ENCODE data around the gene EML5.
A peak's percentile ranks its signal among the peaks of the same experiment; 100 is the strongest.

The EML5 gene

GRCh38 chr14:88612981-88613380 is 179.8 kb downstream of the EML5 start:
- no peak for DNase-seq

- no peak for DNase-seq
Observed at GRCh38 chr14:88611878-88612277, 180.9 kb downstream of the EML5 start.

GRCh38 chr14:88607829-88608228 is 184.9 kb downstream of the EML5 start:
- no peak for DNase-seq

GRCh38 chr14:88605594-88605993 is 187.2 kb downstream of the EML5 start:
- DNase-seq, result no peak

GRCh38 chr14:88604212-88604611 is 188.5 kb downstream of the EML5 start:
- no peak for DNase-seq

- DNase-seq, result no peak
Observed at GRCh38 chr14:88599761-88600439, 192.9 kb downstream of the EML5 start.

GRCh38 chr14:88599326-88599725 is 193.4 kb downstream of the EML5 start:
- no peak for DNase-seq

GRCh38 chr14:88598097-88598675 is 194.6 kb downstream of the EML5 start:
- no peak for DNase-seq

- no peak for DNase-seq
Observed at GRCh38 chr14:88597601-88598000, 195.2 kb downstream of the EML5 start.

GRCh38 chr14:88597038-88597437 is 195.7 kb downstream of the EML5 start:
- DNase-seq, result no peak

- no peak for DNase-seq
Observed at GRCh38 chr14:88592031-88592430, 200.7 kb downstream of the EML5 start.

GRCh38 chr14:88590173-88590572 is 202.6 kb downstream of the EML5 start:
- DNase-seq, result no peak

GRCh38 chr14:88588081-88588480 is 204.7 kb downstream of the EML5 start:
- DNase-seq, result no peak

GRCh38 chr14:88584451-88584850 is 208.3 kb downstream of the EML5 start:
- no peak for DNase-seq

- DNase-seq, result no peak
Observed at GRCh38 chr14:88576222-88576621, 216.5 kb downstream of the EML5 start.

GRCh38 chr14:88572117-88572516 is 220.6 kb downstream of the EML5 start:
- DNase-seq, result no peak

- DNase-seq, result no peak
Observed at GRCh38 chr14:88568196-88568595, 224.6 kb downstream of the EML5 start.

GRCh38 chr14:88565427-88565826 is 227.3 kb downstream of the EML5 start:
- no peak for DNase-seq

- no peak for DNase-seq
Observed at GRCh38 chr14:88563845-88564244, 228.9 kb downstream of the EML5 start.

- DNase-seq, result peak; percentile 97
Observed at GRCh38 chr14:88562831-88563686, 229.7 kb downstream of the EML5 start, which contains the start of gene ZC3H14. TSS of gene ZC3H14 (plus strand) at chr14:88563037. CDS start at chr14:88563134, 97 bp downstream.

GRCh38 chr14:88562532-88562830 is 230.3 kb downstream of the EML5 start:
- DNase-seq, result no peak

All from retina (tissue), 1 donor.